ENCODE results near the gene SELE. TPM values are rescaled to one million over a fixed set of nuclear protein-coding genes. Genes with fewer than 3 reads are reported as not detected.

Gene SELE, protein sequence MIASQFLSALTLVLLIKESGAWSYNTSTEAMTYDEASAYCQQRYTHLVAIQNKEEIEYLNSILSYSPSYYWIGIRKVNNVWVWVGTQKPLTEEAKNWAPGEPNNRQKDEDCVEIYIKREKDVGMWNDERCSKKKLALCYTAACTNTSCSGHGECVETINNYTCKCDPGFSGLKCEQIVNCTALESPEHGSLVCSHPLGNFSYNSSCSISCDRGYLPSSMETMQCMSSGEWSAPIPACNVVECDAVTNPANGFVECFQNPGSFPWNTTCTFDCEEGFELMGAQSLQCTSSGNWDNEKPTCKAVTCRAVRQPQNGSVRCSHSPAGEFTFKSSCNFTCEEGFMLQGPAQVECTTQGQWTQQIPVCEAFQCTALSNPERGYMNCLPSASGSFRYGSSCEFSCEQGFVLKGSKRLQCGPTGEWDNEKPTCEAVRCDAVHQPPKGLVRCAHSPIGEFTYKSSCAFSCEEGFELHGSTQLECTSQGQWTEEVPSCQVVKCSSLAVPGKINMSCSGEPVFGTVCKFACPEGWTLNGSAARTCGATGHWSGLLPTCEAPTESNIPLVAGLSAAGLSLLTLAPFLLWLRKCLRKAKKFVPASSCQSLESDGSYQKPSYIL
- total RNA-seq, result not detected

DNA sequence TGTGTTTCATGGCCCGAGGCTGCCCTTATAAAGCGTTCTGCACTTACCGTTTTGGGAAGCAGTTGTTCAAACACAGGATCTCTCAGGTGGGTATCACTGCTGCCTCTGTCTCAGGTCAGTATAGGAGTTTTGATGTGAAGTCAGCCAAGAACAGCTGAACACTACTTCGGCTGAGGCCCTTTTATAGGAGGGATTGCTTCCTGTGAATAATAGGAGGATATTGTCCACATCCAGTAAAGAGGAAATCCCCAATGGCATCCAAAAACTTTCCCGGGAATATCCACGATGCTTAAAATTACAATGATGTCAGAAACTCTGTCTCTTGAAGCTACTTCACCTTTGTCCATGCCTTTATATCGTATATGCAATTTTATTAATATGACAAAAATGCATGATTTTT lies at the start of gene SELE:
Gene SELE, minus strand, starts transcription at position 156 of the 400 bp plus-strand sequence. CDS start 467 bp downstream, outside the sequence.
- no peak for DNase-seq
- peaks cover 26% of the 10 kb centered on the region for H3K27me3 Mint-ChIP-seq
- H3K27ac Mint-ChIP-seq, result no peak within 1 kb of the TSS
- CTCF ChIA-PET, result no interaction called here
- H3K4me3 Mint-ChIP-seq, result no peak within 1 kb of the TSS
- no peaks in the 10 kb centered on the region for H3K9me3 Mint-ChIP-seq (ENCODE audit: low read depth)
- no peaks in the 10 kb centered on the region for H3K4me1 Mint-ChIP-seq
- no peaks in the 10 kb centered on the region for H3K36me3 Mint-ChIP-seq
- ATAC-seq, result no peak

- no peaks in the 10 kb centered on the region for H3K36me3 Mint-ChIP-seq
- CTCF ChIA-PET, result no interaction called here
- H3K27me3 Mint-ChIP-seq, result peaks cover 56% of the 10 kb centered on the region
- H3K4me1 Mint-ChIP-seq, result no peaks in the 10 kb centered on the region
- H3K27ac Mint-ChIP-seq, result no peak overlapping the region
- DNase-seq, result no peak
- H3K9me3 Mint-ChIP-seq (ENCODE audit: low read depth), result no peaks in the 10 kb centered on the region
- ATAC-seq, result no peak
- H3K4me3 Mint-ChIP-seq, result no peak overlapping the region
Observed at GRCh38 chr1:169782596-169782995, 48.7 kb upstream of the SELE start.

GRCh38 chr1:169779970-169780369 lies 46.1 kb upstream of the SELE start:
- Mint-ChIP-seq H3K36me3 (no peaks in the 10 kb centered on the region), H3K27me3 (peaks cover 34% of the 10 kb centered on the region), H3K9me3 (ENCODE audit: low read depth) (no peaks in the 10 kb centered on the region), H3K27ac (no peak overlapping the region), H3K4me1 (no peaks in the 10 kb centered on the region), H3K4me3 (no peak overlapping the region)
- DNase-seq (no peak), ATAC-seq (no peak)
- CTCF ChIA-PET, result no interaction called here

DNA sequence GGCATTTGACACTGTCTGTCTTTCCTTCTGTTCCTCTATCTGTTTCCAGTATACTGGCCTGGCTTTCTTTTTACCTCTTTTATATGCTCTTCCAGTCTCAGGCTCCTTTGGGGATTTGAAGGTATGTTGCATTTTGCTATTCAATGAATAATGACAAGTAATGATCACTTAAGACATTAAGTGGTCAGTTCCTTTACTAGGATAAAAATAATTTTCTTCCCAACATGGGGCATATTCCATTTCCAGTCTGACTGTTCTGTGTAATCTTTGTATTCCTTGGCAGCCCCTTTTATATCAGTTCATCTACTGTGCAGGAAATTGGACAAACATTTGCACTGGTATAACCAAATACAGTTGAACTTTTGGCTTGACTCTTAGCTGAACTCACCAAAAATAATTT lies 45.3 kb upstream of the SELE start:
- no peaks in the 10 kb centered on the region for H3K36me3 Mint-ChIP-seq
- no peaks in the 10 kb centered on the region for H3K4me1 Mint-ChIP-seq
- ATAC-seq (no peak), DNase-seq (no peak)
- H3K9me3 Mint-ChIP-seq (ENCODE audit: low read depth), result no peaks in the 10 kb centered on the region
- H3K27me3 Mint-ChIP-seq, result peaks cover 26% of the 10 kb centered on the region
- H3K27ac Mint-ChIP-seq, result no peak overlapping the region
- CTCF ChIA-PET, result no interaction called here
- no peak overlapping the region for H3K4me3 Mint-ChIP-seq

- Mint-ChIP-seq H3K9me3 (ENCODE audit: low read depth) (no peaks in the 10 kb centered on the region), H3K36me3 (no peaks in the 10 kb centered on the region), H3K4me1 (no peaks in the 10 kb centered on the region), H3K27ac (no peak overlapping the region), H3K4me3 (no peak overlapping the region), H3K27me3 (peaks cover 13% of the 10 kb centered on the region)
- DNase-seq (no peak), ATAC-seq (no peak)
- CTCF ChIA-PET, result no interaction called here
Observed at GRCh38 chr1:169776440-169776839, 42.6 kb upstream of the SELE start.

- Mint-ChIP-seq H3K4me1 (no peaks in the 10 kb centered on the region), H3K36me3 (no peaks in the 10 kb centered on the region), H3K9me3 (ENCODE audit: low read depth) (no peaks in the 10 kb centered on the region), H3K27ac (no peak overlapping the region), H3K27me3 (peaks cover 11% of the 10 kb centered on the region), H3K4me3 (no peak overlapping the region)
- ATAC-seq (no peak), DNase-seq (no peak)
- CTCF ChIA-PET, result no interaction called here
Observed at GRCh38 chr1:169768161-169768560, 34.3 kb upstream of the SELE start.

- Mint-ChIP-seq H3K36me3 (no peaks in the 10 kb centered on the region), H3K27ac (no peak overlapping the region), H3K4me1 (no peaks in the 10 kb centered on the region), H3K9me3 (ENCODE audit: low read depth) (no peaks in the 10 kb centered on the region), H3K4me3 (no peak overlapping the region), H3K27me3 (peaks cover 7% of the 10 kb centered on the region)
- ATAC-seq (no peak), DNase-seq (no peak)
- CTCF ChIA-PET, result no interaction called here
Observed at GRCh38 chr1:169765580-169766331, 31.9 kb upstream of the SELE start.

GRCh38 chr1:169764919-169765318 lies 31.0 kb upstream of the SELE start:
- no peak for ATAC-seq
- Mint-ChIP-seq H3K4me3 (no peak overlapping the region), H3K36me3 (no peaks in the 10 kb centered on the region), H3K9me3 (ENCODE audit: low read depth) (no peaks in the 10 kb centered on the region), H3K27ac (no peak overlapping the region), H3K27me3 (peaks cover 7% of the 10 kb centered on the region), H3K4me1 (no peaks in the 10 kb centered on the region)
- CTCF ChIA-PET, result no interaction called here
- DNase-seq, result no peak

DNA sequence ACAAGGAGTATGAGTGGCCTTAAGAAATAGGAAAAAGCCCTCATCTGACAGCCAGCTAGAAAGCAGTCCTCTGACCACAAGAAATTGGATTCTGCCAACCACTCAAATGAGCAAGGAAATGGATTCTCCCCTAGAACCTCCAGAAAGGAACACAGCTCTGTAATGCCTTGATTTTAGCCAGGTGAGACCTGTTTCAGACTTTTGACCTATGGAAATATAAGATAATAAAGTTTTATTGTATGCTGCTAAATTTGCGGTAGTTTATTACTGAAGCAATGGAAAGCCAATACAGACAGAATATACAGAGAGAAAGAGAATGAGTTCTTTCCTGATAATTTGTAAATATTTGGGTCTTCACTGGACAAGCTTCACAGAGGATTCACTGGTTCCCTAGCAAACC lies 28.8 kb upstream of the SELE start:
- H3K36me3 Mint-ChIP-seq, result no peaks in the 10 kb centered on the region
- no peak for ATAC-seq
- no peaks in the 10 kb centered on the region for H3K4me1 Mint-ChIP-seq
- H3K27me3 Mint-ChIP-seq, result peaks cover 7% of the 10 kb centered on the region
- DNase-seq, result no peak
- H3K4me3 Mint-ChIP-seq, result no peak overlapping the region
- no peak overlapping the region for H3K27ac Mint-ChIP-seq
- H3K9me3 Mint-ChIP-seq (ENCODE audit: low read depth), result peaks cover 3% of the 10 kb centered on the region
- CTCF ChIA-PET, result interaction anchor here (0.5 kb wide), 1 partner anchor 15 kb away, joined by 3 read pairs; no protein-coding TSS in a partner anchor

DNA sequence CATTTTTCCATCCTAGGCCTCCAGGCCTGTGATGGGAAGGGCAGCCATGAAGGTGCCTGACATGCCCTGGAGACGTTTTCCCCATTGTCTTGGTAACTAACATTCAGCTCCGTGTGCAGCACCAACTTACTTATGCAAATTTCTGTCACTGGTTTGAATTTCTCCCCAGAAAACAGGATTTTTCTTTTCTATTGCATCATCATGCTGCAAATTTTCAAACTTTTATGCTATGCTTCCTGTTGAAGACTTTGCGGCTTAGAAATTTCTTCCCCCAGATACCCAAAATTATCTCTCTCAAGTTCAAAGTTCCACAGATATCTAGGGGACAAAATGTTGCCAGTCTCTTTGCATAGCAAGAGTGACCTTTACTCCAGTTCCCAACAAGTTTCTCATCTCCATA lies 25.2 kb upstream of the SELE start:
- DNase-seq (no peak), ATAC-seq (no peak)
- Mint-ChIP-seq H3K27me3 (peaks cover 15% of the 10 kb centered on the region), H3K36me3 (no peaks in the 10 kb centered on the region), H3K9me3 (ENCODE audit: low read depth) (peaks cover 3% of the 10 kb centered on the region), H3K27ac (no peak overlapping the region), H3K4me3 (no peak overlapping the region), H3K4me1 (no peaks in the 10 kb centered on the region)
- CTCF ChIA-PET, result no interaction called here

- H3K36me3 Mint-ChIP-seq, result no peaks in the 10 kb centered on the region
- no peaks in the 10 kb centered on the region for H3K4me1 Mint-ChIP-seq
- no peak for ATAC-seq
Observed at GRCh38 chr1:169753549-169753948, 19.7 kb upstream of the SELE start.

GRCh38 chr1:169750041-169750440 lies 16.2 kb upstream of the SELE start:
- Mint-ChIP-seq H3K36me3 (no peaks in the 10 kb centered on the region), H3K9me3 (ENCODE audit: low read depth) (no peaks in the 10 kb centered on the region), H3K27ac (no peak overlapping the region), H3K27me3 (peaks cover 6% of the 10 kb centered on the region), H3K4me1 (no peaks in the 10 kb centered on the region), H3K4me3 (no peak overlapping the region)
- DNase-seq (no peak), ATAC-seq (no peak)
- CTCF ChIA-PET, result no interaction called here

More at GRCh38 chr1:169753549-169753948, 19.7 kb upstream of the SELE start:
- peaks cover 15% of the 10 kb centered on the region for H3K27me3 Mint-ChIP-seq
- H3K4me3 Mint-ChIP-seq, result no peak overlapping the region
- H3K27ac Mint-ChIP-seq, result no peak overlapping the region
- CTCF ChIA-PET, result no interaction called here
- no peak for DNase-seq
- no peaks in the 10 kb centered on the region for H3K9me3 Mint-ChIP-seq (ENCODE audit: low read depth)

DNA sequence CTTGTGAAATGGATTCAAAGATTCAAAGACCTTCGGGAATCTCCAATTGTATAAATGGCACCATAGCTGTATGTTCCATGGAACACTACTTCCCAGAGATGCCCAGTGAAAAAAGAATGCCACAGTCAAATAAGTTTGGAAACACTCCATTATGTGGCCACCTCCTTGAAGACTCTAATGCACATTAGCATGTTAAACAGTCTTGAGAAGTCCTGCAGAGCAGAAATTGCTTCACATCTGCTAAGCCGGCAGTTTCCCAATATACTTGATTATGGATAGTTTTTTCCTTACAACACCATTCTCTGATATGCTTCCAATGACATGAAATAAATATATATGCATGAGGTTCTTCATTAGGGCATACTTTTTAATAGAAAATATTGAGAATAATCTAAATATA lies 12.7 kb upstream of the SELE start:
- no peak overlapping the region for H3K4me3 Mint-ChIP-seq
- no peaks in the 10 kb centered on the region for H3K4me1 Mint-ChIP-seq
- no peak for DNase-seq
- H3K27ac Mint-ChIP-seq, result no peak overlapping the region
- CTCF ChIA-PET, result no interaction called here
- no peaks in the 10 kb centered on the region for H3K9me3 Mint-ChIP-seq (ENCODE audit: low read depth)
- peaks cover 7% of the 10 kb centered on the region for H3K27me3 Mint-ChIP-seq
- no peaks in the 10 kb centered on the region for H3K36me3 Mint-ChIP-seq
- no peak for ATAC-seq

All from activated CD8-positive, alpha-beta memory T cell treated with anti-CD3 and anti-CD28 coated beads, Interleukin-2, amount 10 ng/mL, durations not matched to agents 7 days and 5 days (primary cell).